GM12801 (cell line): ENCODE data around the gene ARFRP1.

Source experiments
- TF ChIP-seq, protein P1 (sequence below): IDR thresholded peaks from one replicate; pipeline ENCODE4 v1.5.1; 2011; ENCODE audit warnings: control low read depth; ENCODE audit not compliant: insufficient read length; ENCODE audit errors: extremely low read depth

The ARFRP1 gene

DNA sequence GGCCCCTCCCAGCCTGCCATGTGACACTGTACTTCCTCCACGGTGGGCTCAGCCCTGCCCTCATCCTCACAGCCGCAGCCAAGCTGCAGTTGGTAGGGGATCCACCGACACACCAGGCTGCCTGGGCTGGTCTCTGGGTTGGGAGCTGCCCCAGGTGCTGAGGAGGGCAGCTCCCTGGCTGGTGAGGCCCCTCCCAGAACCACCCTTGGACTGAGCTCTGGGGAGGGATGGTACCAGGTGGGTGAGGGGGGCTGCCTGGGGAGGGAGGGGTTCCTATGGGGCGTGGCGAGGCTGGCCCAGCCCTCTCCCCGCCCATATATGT is 11.5 kb downstream of the ARFRP1 start:
- TF ChIP-seq, protein P1, sequence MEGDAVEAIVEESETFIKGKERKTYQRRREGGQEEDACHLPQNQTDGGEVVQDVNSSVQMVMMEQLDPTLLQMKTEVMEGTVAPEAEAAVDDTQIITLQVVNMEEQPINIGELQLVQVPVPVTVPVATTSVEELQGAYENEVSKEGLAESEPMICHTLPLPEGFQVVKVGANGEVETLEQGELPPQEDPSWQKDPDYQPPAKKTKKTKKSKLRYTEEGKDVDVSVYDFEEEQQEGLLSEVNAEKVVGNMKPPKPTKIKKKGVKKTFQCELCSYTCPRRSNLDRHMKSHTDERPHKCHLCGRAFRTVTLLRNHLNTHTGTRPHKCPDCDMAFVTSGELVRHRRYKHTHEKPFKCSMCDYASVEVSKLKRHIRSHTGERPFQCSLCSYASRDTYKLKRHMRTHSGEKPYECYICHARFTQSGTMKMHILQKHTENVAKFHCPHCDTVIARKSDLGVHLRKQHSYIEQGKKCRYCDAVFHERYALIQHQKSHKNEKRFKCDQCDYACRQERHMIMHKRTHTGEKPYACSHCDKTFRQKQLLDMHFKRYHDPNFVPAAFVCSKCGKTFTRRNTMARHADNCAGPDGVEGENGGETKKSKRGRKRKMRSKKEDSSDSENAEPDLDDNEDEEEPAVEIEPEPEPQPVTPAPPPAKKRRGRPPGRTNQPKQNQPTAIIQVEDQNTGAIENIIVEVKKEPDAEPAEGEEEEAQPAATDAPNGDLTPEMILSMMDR, result no peak

DNA sequence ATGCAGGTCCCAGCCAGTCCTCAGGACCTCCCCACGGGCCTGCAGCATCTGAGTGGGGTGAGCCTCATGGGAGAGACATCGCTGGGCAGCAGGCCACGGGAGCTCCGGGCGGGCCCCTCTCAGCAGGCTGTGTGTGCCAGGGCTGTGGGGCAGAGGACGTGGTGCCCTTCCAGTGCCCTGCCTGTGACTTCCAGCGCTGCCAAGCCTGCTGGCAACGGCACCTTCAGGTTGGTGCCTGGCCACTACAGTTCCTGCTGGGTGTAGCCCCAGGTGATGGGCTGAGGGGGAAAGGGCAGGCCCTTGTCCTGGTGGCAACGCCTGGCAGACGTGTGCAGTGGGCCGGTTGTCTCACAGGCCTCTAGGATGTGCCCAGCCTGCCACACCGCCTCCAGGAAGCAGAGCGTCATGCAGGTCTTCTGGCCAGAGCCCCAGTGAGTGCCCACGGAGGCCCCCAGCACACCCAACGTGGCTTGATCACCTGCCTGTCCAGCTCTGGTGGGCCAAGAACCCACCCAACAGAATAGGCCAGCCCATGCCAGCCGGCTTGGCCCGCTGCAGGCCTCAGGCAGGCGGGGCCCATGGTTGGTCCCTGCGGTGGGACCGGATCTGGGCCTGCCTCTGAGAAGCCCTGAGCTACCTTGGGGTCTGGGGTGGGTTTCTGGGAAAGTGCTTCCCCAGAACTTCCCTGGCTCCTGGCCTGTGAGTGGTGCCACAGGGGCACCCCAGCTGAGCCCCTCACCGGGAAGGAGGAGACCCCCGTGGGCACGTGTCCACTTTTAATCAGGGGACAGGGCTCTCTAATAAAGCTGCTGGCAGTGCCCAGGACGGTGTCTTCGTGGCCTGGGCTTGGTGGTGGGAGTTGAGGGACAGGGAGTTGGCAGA is 12.1 kb downstream of the ARFRP1 start:
- TF ChIP-seq, protein P1, result no peak

DNA sequence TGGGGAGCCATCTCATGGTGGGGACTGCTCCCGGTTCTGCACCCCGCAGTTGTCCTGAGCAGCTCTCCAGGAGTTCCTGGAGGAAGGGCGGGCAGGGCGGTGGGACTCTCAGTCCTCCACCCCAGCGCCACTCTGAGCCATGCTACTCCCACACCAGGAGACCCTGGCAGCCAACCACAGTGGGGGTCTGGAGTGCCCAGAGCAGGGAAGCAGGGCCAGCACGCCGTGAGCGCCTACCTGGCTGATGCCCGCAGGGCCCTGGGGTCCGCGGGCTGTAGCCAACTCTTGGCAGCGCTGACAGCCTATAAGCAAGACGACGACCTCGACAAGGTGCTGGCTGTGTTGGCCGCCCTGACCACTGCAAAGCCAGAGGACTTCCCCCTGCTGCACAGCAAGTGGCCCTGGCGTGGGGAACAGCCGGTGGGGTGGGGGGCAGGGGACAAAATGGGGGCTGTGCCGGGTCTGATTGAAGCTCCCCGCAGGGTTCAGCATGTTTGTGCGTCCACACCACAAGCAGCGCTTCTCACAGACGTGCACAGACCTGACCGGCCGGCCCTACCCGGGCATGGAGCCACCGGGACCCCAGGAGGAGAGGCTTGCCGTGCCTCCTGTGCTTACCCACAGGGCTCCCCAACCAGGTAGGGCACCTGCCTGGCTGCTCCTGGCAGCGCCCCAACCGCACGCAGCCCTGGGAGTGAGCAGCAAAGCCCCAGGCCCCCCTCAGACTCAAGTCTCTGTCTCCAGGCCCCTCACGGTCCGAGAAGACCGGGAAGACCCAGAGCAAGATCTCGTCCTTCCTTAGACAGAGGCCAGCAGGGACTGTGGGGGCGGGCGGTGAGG is 13.0 kb downstream of the ARFRP1 start:
- TF ChIP-seq, protein P1, result no peak

DNA sequence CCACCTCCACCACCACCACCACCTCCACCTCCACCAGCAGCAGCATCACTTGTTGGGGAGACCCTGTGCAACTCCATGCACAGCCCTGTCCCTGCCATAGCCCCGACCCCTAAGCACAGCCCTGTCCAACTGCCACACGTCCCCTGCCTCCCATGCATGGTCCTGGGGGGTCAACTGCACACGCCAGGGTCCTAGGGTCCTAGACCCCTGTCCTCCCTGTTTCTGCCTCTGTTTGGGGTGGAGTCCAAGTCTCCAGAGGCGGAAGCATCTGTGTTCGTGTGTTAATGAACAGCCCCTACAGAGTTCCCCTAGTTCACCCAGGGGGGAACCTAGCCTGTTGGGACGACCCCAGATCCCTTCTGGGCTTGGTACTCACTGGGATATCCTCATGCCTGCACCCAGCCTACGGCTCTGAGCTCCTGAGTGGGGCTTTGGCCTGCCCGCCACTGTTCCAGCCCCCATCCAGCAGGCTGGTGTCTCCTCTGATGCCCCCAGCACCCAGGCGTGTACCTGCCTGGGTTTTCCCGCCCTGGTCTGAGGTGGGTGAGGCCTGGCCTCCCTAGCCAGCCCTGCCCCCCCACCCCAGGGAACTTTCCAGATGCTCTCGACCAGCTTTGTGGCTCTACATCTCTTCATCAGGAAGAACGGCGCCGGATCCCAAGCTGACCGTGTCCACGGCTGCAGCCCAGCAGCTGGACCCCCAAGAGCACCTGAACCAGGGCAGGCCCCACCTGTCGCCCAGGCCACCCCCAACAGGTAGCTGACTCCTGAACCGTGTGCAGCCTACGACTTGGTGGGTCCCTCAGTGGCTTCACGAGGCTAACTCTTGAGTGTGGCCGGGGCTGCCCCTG is 13.8 kb downstream of the ARFRP1 start:
- TF ChIP-seq, protein P1, result no peak

DNA sequence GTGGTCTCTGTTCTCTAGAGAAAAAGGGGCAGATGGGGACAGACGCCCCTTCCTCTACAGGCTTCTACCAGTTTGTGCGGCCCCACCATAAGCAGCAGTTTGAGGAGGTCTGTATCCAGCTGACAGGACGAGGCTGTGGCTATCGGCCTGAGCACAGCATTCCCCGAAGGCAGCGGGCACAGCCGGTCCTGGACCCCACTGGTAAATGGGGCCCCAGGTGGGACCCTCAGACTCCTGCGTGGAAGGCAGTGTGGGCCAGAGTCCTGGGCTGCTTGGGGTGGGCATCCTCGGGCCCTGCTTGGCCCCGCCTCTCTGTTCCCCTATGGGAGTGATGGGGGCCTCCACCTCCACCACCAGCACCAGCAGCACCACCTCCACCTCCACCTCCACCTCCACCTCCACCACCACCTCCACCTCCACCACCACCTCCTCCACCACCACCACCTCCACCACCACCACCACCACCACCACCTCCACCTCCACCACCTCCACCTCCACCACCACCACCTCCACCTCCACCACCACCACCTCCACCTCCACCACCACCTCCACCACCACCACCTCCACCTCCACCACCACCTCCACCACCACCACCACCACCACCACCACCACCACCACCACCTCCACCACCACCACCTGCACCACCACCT is 14.6 kb downstream of the ARFRP1 start:
- TF ChIP-seq, protein P1, result no peak

DNA sequence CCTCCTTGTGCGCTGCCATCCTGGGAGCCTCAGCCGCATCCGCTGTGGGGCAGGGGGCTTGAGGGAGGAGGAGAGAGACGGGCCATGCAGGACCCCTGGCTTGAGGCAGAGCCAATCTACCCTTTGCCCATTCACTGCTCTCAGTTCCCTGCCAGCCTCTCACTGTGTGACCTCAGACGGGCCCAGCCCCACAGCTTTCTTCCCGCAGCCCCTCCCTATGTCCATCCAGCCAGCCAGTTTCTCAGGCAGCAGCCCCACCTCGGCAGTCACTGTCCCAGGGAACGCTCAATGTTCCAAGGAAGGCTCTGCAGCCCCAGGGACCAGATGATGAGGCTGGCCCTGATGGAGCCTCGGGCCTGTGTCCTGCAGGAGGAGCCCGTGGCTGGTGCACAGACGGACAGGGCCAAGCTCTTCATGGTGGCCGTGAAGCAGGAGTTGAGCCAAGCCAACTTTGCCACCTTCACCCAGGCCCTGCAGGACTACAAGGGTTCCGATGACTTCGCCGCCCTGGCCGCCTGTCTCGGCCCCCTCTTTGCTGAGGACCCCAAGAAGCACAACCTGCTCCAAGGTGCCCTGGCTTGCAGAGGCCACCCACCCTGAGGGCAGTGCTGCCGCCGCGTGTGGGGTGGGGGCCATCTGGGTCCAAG is 15.2 kb downstream of the ARFRP1 start:
- TF ChIP-seq, protein P1, result no peak
